DMS153 treated with DMSO at 0.1 percent for 48 hours (cell line): Measurements from ENCODE around the gene RNF5.
"Not testable (repeated sequence)": the region's sequence is repeated elsewhere in the genome, so short reads cannot be mapped to it uniquely, and the experiment has no call there.

ENCODE experiments used
- DNase-seq: peaks from one replicate; lab custom pipeline; 2025; ENCODE audit not compliant: unreplicated experiment; lab: John Stamatoyannopoulos, UW

RNF5 gene

DNA sequence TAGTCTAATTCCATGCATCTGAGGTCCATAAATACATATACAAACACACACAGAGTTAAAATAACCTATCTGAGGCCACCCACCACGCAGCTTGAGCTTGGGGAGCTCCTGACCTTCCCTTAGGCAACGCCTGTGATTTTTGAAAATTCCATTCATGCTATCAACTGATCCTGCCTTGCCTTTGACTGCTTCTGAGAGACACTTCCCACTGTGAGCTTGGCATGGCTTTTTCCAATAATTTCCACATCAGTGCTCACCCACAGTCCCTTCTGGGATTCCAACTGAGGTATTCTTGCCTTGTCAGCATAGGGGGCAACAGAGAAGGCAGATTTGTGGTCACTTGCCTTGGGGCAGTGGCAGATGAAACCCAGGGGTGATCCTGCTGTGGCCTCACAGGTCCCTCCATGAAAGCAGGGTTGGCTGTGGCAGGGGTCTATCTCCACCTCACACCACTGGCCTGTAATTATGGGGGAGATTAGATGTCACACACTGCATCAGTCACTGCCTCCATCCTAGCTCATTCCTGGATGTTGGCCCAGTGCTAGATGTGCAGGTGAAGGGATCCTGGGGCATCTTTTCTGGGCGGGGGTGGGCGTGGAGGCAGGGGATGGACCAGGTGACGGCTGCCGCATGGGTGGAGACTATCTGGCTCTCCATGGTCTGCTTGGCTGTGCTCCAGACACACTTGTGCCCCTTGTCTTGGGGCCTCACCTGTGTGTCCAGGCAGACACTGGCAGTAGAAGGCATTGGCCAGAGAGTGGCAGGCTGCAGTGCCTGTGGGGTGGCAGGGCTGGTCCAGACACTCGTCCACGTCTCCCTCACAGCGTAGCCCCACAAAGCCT is 25.4 kb downstream of the RNF5 start:
- DNase-seq = no peak

DNA sequence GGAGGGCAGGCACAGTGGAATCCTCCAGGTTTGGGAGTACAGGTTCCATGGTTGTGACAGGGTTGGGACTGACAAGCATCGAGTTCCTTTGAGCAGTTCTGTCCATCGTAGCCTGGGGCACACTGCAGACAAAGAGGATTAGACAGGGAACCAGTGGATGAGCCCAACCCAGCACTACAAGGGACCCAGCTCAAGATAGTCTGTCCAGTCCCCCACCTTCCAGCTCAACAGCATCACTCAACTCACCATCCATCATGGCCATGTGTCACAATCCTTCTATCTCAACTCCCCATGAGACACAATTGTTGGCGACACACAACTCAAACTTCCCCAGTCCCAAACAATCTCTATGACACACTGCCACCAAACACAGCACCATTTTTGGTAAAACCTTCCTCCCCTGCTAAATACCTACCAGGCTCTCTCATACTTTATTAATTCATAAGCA is 26.1 kb downstream of the RNF5 start:
- DNase-seq = no peak

DNA sequence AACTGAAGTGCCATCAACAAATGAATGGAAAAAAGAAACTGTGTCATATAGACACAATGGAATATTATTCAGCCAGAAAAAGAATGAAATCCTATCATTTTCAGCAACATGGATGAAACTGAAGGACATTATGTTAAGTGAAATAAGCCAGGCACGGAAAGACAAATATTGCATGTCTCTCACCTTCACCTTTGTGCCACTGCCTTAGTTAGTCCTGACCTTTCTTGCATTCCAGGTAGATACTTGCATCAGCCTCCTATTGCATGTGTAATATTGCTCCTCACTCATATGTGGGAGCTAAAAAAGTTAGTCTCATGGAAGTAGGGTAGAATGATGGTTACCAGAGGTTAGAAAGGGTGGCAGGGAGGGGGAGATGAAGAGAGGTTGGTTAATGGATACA is 30.8 kb downstream of the RNF5 start:
- DNase-seq = no peak

DNA sequence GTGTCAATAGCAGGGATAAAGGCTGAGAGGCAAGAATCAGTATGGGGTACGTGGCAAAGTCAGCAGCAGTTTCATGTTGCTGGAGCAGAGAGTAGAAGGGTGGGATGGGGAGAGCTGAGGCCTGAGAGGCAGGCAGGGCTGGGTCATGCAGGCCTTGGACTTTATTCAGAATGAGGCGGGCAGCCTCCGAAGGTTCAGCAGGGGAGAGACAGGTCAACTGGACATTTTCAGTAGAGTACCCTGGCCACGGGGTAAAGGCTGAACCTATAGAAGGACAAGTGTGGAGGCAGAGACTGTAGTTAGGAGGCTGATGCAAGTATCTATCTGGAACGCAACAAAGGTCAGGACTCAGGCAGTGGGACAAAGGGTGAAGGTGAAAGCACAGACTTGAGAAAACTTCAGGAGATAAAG is 32.0 kb downstream of the RNF5 start:
- no peak for DNase-seq

DNA sequence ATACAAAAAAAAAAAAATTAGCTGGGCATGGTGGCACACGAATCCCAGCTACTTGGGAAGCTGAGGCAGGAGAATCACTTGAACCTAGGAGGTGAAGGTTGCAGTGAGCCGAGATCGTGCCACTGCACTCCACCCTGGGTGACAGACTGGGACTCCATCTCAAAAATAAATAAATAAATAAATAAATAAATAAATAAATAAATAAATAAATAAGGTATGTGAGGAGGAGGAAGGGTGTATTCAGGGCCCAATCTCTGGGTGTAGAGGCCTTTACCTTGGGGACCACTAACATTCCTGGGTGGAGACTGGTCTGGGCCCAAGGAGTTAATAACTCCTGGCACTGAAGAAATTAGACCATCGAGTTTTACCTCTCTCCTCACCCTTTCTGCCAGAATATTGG is 33.2 kb downstream of the RNF5 start:
- not testable (repeated sequence) for DNase-seq

DNA sequence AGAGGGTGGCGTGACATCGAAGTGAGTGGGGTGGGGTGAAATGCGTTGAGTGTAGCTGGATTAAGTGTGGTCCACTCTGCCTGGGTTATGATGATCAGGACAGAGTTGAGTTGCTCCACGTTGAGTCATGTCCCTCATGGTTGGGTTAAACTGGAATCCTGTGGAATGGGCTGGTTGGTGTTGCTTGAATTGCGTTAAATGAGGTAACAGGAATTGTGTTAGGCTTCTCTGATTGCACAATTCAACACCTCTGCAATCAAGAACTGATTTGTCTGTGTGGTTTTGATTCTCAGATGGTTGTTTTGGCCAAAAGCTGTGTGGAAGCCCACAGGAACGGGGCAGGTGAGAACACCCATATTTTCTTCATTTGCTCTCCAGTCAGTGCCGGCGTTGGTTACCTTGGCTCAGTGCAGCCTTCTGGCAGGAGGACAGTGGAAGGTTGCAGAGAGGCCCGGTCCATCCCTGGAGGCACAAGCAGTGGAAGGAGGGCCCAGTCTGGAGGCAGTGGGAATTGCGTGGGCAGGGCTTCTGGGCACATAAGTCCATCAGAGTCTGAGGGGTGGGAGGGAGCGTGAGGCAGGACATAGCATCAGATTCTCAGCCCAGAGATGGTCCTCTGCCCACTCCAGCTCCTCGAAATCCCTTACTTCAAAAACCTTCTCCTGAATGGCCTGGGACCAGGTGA is 34.0 kb downstream of the RNF5 start:
- DNase-seq = no peak

DNA sequence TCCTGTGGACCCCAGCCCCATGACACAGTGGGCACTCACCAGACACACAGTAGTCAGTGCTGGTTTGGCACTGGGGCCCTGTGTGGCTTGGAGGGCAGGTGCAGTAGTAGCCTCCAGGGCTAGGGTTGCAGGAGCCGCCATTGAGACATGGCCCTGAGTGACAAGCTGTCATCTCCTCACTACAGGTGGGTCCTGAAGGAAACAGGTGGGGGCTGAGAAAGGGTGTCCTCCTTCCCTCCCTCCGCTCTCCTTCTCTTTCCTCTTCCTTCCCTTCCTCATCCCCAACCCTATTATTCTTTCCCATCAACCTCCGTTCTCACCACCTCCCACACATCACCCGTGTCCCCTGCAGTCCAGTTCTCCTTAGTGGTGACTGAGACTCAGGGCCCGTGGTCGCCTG is 35.4 kb downstream of the RNF5 start:
- DNase-seq = no peak

DNA sequence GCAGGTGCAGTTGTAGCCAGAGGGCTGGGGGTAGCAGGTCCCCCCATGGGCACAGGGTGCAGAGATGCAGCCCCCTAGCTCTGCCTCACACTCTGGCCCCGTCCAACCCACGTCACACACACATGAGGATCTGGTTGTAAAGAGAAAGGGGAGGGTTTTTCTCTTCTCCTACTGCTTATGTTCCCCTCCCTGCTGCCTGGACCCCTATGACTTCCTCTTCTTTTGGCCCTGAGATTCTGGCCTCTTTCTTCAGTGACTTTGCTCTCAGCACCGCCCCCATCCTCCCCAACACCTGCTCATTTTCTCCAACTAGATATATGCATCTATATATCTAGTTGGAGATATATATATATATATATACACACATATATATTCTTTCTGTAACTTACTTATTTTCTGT is 35.9 kb downstream of the RNF5 start:
- no peak for DNase-seq

DNA sequence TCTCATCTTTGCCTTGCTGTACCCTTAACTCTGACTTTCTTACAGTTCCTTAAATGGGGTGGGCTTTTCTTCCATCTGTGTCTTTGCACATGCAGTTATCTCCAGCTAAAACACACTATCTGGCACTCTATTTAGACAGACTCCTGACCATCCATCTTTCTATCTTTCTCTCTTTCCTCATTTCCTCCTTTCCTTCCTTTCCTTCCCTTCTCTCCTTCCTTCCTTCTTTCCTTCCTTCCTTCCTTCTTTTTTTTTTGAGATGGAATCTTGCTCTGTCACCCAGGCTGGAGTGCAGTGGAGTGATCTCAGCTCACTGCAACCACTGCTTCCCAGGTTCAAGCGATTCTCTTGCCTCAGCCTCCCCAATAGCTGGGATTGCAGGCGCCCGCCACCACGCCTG is 37.4 kb downstream of the RNF5 start:
- DNase-seq = no peak

DNA sequence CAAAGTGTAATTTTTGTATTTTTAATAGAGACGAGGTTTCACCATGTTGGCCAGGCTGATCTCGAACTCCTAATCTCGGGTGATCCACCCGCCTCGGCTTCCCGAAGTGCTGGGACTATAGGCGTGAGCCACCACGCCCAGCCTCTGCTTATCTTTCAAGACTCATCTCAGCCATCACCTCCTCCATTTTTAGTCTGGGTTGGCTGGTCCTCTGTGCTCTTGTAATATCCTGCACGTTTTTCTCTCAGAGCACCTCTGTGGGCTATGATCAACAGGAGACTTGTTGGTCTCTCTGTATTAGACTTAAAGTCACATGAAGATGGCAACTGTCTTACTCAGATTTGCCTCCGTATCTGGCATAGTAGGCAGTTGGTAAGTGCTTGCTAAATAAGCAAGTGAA is 38.1 kb downstream of the RNF5 start:
- DNase-seq = no peak

DNA sequence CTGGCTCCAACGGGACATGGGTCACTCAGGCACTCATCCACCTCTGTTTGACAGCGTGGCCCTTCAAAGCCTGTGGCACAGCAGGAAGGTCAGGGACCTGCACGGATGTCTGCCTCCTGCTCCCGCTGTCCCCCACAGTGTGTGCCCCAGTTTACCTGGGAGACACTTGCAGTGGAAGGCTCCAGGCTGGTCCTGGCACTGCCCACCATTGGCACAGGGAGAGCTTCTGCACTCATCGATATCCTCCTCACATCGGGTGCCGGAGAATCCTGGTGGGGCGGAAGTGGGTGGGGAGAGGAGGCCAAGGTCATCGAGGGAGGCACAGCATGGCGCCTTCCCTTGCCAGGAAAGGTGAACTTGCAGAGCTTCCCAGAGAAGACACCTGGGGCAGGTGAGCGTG is 38.8 kb downstream of the RNF5 start:
- DNase-seq = no peak

DNA sequence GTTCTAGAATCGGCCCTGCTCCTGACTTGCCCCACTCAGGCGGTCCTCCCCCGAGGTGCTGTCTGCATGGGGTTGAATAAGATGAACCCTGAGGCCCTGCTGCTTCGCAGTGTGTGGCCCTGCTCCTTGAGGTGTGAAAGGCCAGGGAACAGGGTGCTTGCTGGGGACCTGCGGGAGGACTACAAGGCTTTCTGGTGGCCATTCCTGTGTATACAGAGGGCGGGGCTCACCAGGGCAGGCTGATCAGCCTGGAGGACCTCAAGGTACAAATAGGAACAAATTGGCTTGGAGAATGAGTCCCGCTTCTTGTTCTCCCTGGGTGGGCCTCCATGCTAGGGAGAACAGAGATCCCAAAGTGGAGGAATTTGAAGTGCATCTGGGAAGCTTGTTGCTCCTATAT is 40.0 kb downstream of the RNF5 start:
- no peak for DNase-seq

DNA sequence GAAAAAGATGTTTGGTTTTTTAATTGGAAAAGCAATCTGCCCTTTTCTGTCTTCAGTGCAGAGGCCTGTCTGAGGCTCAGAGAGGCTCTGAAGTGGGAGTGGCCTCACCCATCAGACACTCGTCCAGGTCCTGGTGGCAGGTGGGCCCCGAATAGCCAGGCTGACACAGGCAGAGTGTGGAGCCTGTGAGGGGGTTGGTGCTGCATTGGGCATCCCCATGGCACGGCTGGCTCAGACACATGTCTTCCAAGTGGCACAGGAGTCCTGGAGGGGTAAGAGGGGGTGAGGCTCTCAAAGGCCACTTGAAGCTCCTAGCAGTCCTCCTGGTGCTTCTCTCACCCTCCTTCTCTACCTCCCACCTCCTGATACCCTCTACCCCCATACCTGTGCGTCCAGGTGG is 41.8 kb downstream of the RNF5 start:
- DNase-seq = no peak

DNA sequence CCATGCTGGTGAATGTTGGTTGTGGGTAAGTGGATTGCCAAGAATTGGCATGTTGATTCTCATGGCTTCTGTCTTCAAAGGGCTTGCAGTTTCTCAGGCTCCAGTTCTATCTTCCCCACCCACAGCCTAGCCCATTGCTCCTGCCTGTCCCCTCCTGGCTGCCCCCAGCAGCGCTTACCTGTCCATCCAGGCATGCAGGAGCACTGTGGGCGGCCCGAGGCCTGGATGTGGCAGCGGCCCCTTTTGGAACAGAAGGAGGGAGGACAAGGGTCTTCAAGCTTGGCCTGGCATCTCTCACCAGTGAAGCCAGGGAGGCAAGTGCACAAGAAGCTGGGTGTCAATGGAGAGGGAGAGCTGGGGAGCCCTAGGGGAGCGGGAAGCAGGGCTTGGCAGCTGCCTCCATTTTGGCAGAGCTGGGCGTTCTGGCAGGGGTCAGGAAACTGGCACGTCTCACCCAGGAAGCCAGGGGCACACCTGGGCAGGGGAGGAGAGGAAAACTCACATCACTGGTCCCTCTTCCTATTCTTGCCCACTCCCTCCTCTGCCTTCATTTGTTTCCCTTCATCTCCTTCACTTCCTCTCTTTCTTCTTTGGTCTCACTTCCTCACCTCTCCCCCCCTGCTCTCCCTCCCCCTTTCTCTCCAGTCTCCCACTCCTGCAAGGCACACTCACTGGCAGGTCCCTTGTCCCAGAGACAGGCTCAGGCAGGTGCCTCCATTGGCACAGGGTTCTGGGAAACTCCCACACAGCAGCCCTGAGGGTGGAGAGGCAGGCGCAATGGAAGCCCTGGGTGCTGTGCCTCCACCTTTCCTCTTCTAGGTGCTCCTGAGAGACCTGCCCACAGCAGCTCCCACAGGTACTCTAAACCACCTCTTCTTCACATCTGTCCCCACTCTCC is 44.4 kb downstream of the RNF5 start:
- DNase-seq = no peak

DNA sequence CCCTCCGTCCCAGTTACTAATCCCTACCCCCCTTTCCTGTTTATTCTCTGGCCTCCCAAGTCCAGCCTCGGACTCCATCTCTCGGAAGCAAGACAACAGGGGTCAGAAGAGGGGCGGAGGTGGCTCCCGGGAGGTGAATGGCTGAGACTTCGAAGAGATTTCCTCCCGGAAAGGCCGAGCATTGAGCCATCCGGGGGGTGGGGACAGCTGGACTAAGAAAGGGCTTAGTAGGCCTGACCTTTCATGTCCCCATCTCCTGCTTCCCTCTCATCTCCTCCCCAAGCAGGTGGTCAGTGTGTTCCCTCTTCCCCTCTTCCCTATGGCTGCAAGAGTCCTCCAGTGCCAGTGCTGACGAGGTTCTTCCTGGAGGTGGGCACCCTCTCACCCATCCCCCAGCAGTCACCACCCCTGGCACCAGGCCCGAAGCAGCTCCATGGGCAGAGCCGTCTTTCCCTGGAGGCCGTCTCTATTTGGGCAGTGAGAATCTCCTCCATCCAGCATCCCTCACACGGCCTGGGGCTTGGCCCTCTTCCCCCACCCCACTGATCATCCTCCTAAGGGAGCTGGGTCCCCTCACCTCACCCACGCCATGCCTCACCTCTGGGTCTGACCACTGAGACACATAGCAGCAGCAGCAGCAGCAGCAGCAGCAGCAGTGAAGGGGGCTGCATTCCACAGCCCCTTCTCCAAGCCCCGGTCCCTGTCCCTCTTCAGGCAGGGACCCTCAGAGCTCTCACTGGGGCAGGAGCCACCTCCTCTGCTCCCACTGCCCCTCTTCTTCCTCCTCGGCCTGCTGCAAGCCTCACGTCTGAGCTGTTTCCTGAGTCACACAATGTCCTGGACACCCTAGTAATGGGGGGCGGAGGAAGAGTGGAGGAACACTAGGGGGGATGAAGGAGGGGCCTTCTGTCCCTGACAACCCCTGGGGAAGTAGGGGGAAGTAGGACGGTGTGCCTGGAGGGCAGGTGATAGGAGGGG is 45.3 kb downstream of the RNF5 start, which contains the start of gene NOTCH4:
Gene NOTCH4 (minus strand): TSS at position 810 of the 978 bp plus-strand sequence. CDS start 139 bp downstream, at position 671.
- no peak for DNase-seq

DNA sequence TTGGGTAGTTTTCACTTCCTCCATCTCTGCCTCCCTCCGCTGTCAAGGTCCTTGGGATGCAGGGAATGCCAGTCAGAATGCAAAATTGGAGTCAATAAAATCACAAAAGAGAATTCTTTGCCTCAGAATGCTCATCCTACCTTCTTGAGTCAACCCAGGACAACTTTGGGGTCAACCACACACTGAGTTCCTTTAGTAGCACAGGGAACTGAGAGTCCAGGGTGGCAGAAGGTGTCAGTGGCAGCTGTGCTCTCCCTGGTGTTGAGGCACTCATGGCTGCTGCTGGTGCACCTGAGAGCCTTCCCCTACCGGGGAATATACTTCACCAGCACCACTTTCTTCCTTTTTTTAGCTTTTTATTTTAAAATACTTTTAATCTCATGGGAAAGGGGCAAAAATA is 46.5 kb downstream of the RNF5 start:
- no peak for DNase-seq

DNA sequence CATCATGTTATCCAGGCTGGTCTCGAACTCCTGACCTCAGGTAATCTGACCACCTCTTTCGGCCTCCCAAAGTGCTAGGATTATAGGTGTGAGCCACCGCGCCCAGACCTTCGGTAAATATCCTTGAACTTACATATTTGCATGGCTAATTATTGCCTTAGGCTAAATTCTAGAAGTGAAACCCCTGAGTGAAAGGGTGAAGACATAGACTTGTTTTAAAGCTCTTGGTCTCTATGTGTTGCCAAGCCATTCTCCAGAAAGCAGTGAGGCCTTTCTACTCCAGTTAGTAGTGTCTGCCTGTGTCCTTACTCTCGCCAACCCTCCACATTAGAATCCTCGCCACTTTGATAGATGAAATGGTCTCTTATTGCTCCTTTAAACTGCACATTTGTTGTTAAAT is 48.2 kb downstream of the RNF5 start:
- DNase-seq = no peak
